AG09319 (cell line): ENCODE results near the gene CYP1B1.

Experiments used
- DNase-seq: peaks from one replicate; pipeline ENCODE4 v3.0.0-alpha.2; 2010; ENCODE audit warnings: low read depth; ENCODE audit errors: extremely low read depth
- CTCF ChIP-seq: IDR thresholded peaks from 2 replicates; pipeline ENCODE4 v1.5.1; 2011; ENCODE audit warnings: low read depth, mild to moderate bottlenecking, inconsistent platforms, low read length, moderate library complexity

Gene CYP1B1

GRCh38 chr2:38075507-38076151, at the start of gene CYP1B1:
TSS of gene CYP1B1 (minus strand) at chr2:38076151. CDS start at chr2:38075388, 763 bp downstream.
- TF ChIP-seq CTCF = no peak
- DNase-seq = no peak

- DNase-seq = no peak
- no peak for TF ChIP-seq CTCF
Measured at GRCh38 chr2:38125007-38125406, 49.1 kb upstream of the CYP1B1 start.

GRCh38 chr2:38123911-38124310, 48.0 kb upstream of the CYP1B1 start:
- no peak for DNase-seq

GRCh38 chr2:38122344-38122743, 46.4 kb upstream of the CYP1B1 start:
- DNase-seq = no peak
- no peak for TF ChIP-seq CTCF

More at GRCh38 chr2:38123911-38124310, 48.0 kb upstream of the CYP1B1 start:
- no peak for TF ChIP-seq CTCF

GRCh38 chr2:38121481-38121880, 45.5 kb upstream of the CYP1B1 start:
- TF ChIP-seq CTCF = no peak

GRCh38 chr2:38120829-38121228, 44.9 kb upstream of the CYP1B1 start:
- no peak for DNase-seq
- TF ChIP-seq CTCF = no peak

More at GRCh38 chr2:38121481-38121880, 45.5 kb upstream of the CYP1B1 start:
- no peak for DNase-seq

GRCh38 chr2:38120264-38120592, 44.3 kb upstream of the CYP1B1 start:
- TF ChIP-seq CTCF = no peak

More at GRCh38 chr2:38120264-38120592, 44.3 kb upstream of the CYP1B1 start:
- no peak for DNase-seq
